Adrenal gland (tissue), 5 donors: Measurements from ENCODE around the gene EXT2.

Source experiments
- POLR2A ChIP-seq, 2 donors: fragments of 450-650 bp; IDR thresholded peaks; one replicate each; pipeline ENCODE4 v1.6.1; 2017; ENCODE audit warnings: antibody characterized with exemption in 2 of 2, mild to moderate bottlenecking in 2 of 2, moderate library complexity in 1 of 2
- TF ChIP-seq, protein P1 (sequence below), 6 experiments: fragments of 450-650 bp in 4 of 6; fragments of 200-600 bp in 2 of 6; sonication (generic) in 1 of 6; IDR thresholded peaks; 1 replicate in 5 of 6; 2 replicates in 1 of 6; pipeline versions ENCODE4 v1.5.1 to v1.8.0; 2016 to 2021; ENCODE audit warnings: antibody characterized with exemption in 6 of 6, mild to moderate bottlenecking in 2 of 6, moderate library complexity in 1 of 6
- donor health status: DM: no; HTN: no; CAD: no.

DNA sequence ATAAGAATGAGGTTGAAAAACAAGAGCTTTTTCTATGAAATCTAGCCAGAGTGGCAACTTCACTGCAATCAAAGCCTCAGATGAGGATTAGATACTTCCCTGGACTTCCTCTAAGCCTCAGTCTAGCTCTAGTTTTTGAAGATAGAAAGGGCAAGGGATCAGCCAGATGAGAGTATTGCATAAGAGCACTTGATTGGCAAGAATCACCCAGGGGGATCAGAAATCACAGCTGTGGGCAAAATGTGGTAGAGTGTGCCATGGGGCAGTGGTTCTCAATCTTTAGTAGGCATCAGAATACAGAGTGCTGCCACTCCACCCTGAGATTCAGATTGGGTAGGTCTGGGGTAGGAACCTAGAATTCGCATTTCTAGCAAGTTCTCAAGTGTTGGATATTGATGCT is 82.4 kb downstream of the EXT2 start:
- TF ChIP-seq, protein P1, sequence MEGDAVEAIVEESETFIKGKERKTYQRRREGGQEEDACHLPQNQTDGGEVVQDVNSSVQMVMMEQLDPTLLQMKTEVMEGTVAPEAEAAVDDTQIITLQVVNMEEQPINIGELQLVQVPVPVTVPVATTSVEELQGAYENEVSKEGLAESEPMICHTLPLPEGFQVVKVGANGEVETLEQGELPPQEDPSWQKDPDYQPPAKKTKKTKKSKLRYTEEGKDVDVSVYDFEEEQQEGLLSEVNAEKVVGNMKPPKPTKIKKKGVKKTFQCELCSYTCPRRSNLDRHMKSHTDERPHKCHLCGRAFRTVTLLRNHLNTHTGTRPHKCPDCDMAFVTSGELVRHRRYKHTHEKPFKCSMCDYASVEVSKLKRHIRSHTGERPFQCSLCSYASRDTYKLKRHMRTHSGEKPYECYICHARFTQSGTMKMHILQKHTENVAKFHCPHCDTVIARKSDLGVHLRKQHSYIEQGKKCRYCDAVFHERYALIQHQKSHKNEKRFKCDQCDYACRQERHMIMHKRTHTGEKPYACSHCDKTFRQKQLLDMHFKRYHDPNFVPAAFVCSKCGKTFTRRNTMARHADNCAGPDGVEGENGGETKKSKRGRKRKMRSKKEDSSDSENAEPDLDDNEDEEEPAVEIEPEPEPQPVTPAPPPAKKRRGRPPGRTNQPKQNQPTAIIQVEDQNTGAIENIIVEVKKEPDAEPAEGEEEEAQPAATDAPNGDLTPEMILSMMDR (IDR thresholded peaks at IDR 0.05): no peak
- no peak for TF ChIP-seq POLR2A (IDR thresholded peaks at IDR 0.05)
